Left ventricle myocardium inferior (tissue), 1 donor: Measurements from ENCODE around the gene MALRD1. TPM values are rescaled to one million over a fixed set of nuclear protein-coding genes. Genes with fewer than 3 reads are reported as not detected.

ENCODE experiments used
- DNase-seq: peaks from one replicate; pipeline ENCODE4 v3.0.0-alpha.2; 2020
- H3K27ac ChIP-seq: fragments of 200-600 bp; replicated peaks from 2 replicates; pipeline ENCODE4 v1.8.0; 2021
- H3K27me3 ChIP-seq: fragments of 200-600 bp; 2 replicates; pipeline ENCODE4 v1.8.0; 2021; ENCODE audit warnings: low read depth
- H3K36me3 ChIP-seq: fragments of 200-600 bp; 2 replicates; pipeline ENCODE4 v1.8.0; 2021
- H3K4me1 ChIP-seq: fragments of 200-600 bp; 2 replicates; pipeline ENCODE4 v1.8.0; 2021
- H3K4me3 ChIP-seq: fragments of 200-600 bp; 2 replicates; pipeline ENCODE4 v1.8.0; 2021; ENCODE audit warnings: mild to moderate bottlenecking, moderate library complexity
- H3K9me3 ChIP-seq: fragments of 200-600 bp; replicated peaks from 2 replicates; pipeline ENCODE4 v1.8.0; 2021
- CTCF ChIP-seq: fragments of 200-600 bp; IDR thresholded peaks from 2 replicates; pipeline ENCODE4 v1.8.0; 2021; ENCODE audit warnings: antibody characterized with exemption, mild to moderate bottlenecking, borderline replicate concordance
- intact Hi-C: fragments of 100-400 bp; cut with micrococcal nuclease; formaldehyde crosslinking; loops from one replicate; pipeline ENCODE4 v1.11.0; 2022
- total RNA-seq: library from RNA; stranded (reverse); fragmentation: NEBNext Ultra II Directional; extraction: Animal tissue kit (Norgen Biotek cat#: 25700); gene quantifications from one replicate; pipeline ENCODE4 v1.2.1, GENCODE V29; 2021
- donor health status: DM: no; HTN: yes; CAD: no; lungs with severe emphysema.

The MALRD1 gene
- total RNA-seq, 1 donor from 2014 or later: 0.47 TPM

- DNase-seq: no peak
- peak overlapping the region; percentile 66 for H3K27ac ChIP-seq
- intact Hi-C loops: no loop called here
These were observed 590.3 kb downstream of the MALRD1 start for GRCh38 chr10:19638896-19639233.

GRCh38 chr10:19640566-19641263 lies 592.1 kb downstream of the MALRD1 start:
- intact Hi-C loops: no loop called here
- Histone ChIP-seq H3K9me3 (peaks cover 3% of the 10 kb centered on the region), H3K4me1 (peaks cover 11% of the 10 kb centered on the region), H3K4me3 (no peak overlapping the region), H3K27me3 (no peaks in the 10 kb centered on the region), H3K27ac (no peak overlapping the region), H3K36me3 (no peaks in the 10 kb centered on the region)
- no peak for TF ChIP-seq CTCF
- no peak for DNase-seq

More at GRCh38 chr10:19638896-19639233, 590.3 kb downstream of the MALRD1 start:
- Histone ChIP-seq H3K36me3 (no peaks in the 10 kb centered on the region), H3K9me3 (peaks cover 3% of the 10 kb centered on the region), H3K4me1 (peaks cover 11% of the 10 kb centered on the region), H3K27me3 (no peaks in the 10 kb centered on the region), H3K4me3 (peak overlapping the region; percentile 44)
- no peak for TF ChIP-seq CTCF

- Histone ChIP-seq H3K4me3 (no peak overlapping the region), H3K27ac (no peak overlapping the region), H3K4me1 (peaks cover 3% of the 10 kb centered on the region), H3K27me3 (no peaks in the 10 kb centered on the region), H3K9me3 (peaks cover 16% of the 10 kb centered on the region), H3K36me3 (no peaks in the 10 kb centered on the region)
- no peak for DNase-seq
- TF ChIP-seq CTCF: no peak
- intact Hi-C loops: no loop called here
These were observed 602.9 kb downstream of the MALRD1 start for GRCh38 chr10:19651549-19651948.

GRCh38 chr10:19652750-19653149 lies 604.1 kb downstream of the MALRD1 start:
- no peak for DNase-seq
- no peaks in the 10 kb centered on the region for H3K36me3 ChIP-seq
- peaks cover 3% of the 10 kb centered on the region for H3K4me1 ChIP-seq
- H3K9me3 ChIP-seq: peaks cover 16% of the 10 kb centered on the region
- intact Hi-C loops: no loop called here
- H3K27ac ChIP-seq: no peak overlapping the region
- H3K4me3 ChIP-seq: no peak overlapping the region
- TF ChIP-seq CTCF: no peak
- H3K27me3 ChIP-seq: no peaks in the 10 kb centered on the region

- no peak for DNase-seq
- Histone ChIP-seq H3K4me1 (peaks cover 3% of the 10 kb centered on the region), H3K36me3 (no peaks in the 10 kb centered on the region), H3K27me3 (no peaks in the 10 kb centered on the region), H3K9me3 (peaks cover 13% of the 10 kb centered on the region), H3K4me3 (no peak overlapping the region), H3K27ac (no peak overlapping the region)
- intact Hi-C loops: no loop called here
- TF ChIP-seq CTCF: no peak
These were observed 605.3 kb downstream of the MALRD1 start for GRCh38 chr10:19653931-19654330.
